HUDEP-2 (cell line): ENCODE results near the gene FRMD4A.

Experiments used
- DNase-seq, 76 experiments: peaks; one replicate each; lab custom pipeline; 2025; ENCODE audit not compliant: unreplicated experiment in 76 of 76; lab: John Stamatoyannopoulos, UW

The FRMD4A gene

GRCh38 chr10:14195433-14195832, 135.3 kb downstream of the FRMD4A start:
- no peak for DNase-seq

- no peak for DNase-seq
These were observed 138.0 kb downstream of the FRMD4A start for GRCh38 chr10:14192746-14193145.

GRCh38 chr10:14191871-14192270, 138.9 kb downstream of the FRMD4A start:
- no peak for DNase-seq

- DNase-seq, result no peak
These were observed 139.3 kb downstream of the FRMD4A start for GRCh38 chr10:14191407-14191806.

- DNase-seq, result no peak
These were observed 140.0 kb downstream of the FRMD4A start for GRCh38 chr10:14190702-14191101.

- DNase-seq, result no peak
These were observed 144.5 kb downstream of the FRMD4A start for GRCh38 chr10:14186245-14186644.

GRCh38 chr10:14185316-14186045, 145.2 kb downstream of the FRMD4A start:
- peak in 5 of 76 experiments; percentile 2 to 17 (median 9) for DNase-seq

- no peak for DNase-seq
These were observed 145.8 kb downstream of the FRMD4A start for GRCh38 chr10:14184841-14185315.

- no peak for DNase-seq
These were observed 147.9 kb downstream of the FRMD4A start for GRCh38 chr10:14182781-14183180.

GRCh38 chr10:14181567-14181936, 149.2 kb downstream of the FRMD4A start:
- no peak for DNase-seq

- peak in 3 of 76 experiments; percentile 1 to 4 (median 1) for DNase-seq
These were observed 149.7 kb downstream of the FRMD4A start for GRCh38 chr10:14180911-14181566.

- no peak for DNase-seq
These were observed 151.5 kb downstream of the FRMD4A start for GRCh38 chr10:14179251-14179650.

GRCh38 chr10:14173706-14174594, 156.8 kb downstream of the FRMD4A start:
- DNase-seq, result no peak

GRCh38 chr10:14173391-14173705, 157.4 kb downstream of the FRMD4A start:
- DNase-seq, result no peak

- DNase-seq, result no peak
These were observed 158.3 kb downstream of the FRMD4A start for GRCh38 chr10:14172336-14172950.

GRCh38 chr10:14171336-14171735, 159.4 kb downstream of the FRMD4A start:
- no peak for DNase-seq

GRCh38 chr10:14163377-14164086, 167.2 kb downstream of the FRMD4A start:
- DNase-seq, result no peak

- DNase-seq, result no peak
These were observed 167.9 kb downstream of the FRMD4A start for GRCh38 chr10:14162629-14163344.

GRCh38 chr10:14162061-14162460, 168.7 kb downstream of the FRMD4A start:
- no peak for DNase-seq

- no peak for DNase-seq
These were observed 170.4 kb downstream of the FRMD4A start for GRCh38 chr10:14160299-14160698.
